HUDEP-2 (cell line): ENCODE data around the gene SEH1L.
"Not testable (repeated sequence)": the region's sequence is repeated elsewhere in the genome, so short reads cannot be mapped to it uniquely, and the experiment has no call there.

Experiments used
- DNase-seq, 76 experiments: peaks; one replicate each; lab custom pipeline; 2025; ENCODE audit not compliant: unreplicated experiment in 76 of 76; lab: John Stamatoyannopoulos, UW

The SEH1L gene, protein sequence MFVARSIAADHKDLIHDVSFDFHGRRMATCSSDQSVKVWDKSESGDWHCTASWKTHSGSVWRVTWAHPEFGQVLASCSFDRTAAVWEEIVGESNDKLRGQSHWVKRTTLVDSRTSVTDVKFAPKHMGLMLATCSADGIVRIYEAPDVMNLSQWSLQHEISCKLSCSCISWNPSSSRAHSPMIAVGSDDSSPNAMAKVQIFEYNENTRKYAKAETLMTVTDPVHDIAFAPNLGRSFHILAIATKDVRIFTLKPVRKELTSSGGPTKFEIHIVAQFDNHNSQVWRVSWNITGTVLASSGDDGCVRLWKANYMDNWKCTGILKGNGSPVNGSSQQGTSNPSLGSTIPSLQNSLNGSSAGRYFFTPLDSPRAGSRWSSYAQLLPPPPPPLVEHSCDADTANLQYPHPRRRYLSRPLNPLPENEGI

DNA sequence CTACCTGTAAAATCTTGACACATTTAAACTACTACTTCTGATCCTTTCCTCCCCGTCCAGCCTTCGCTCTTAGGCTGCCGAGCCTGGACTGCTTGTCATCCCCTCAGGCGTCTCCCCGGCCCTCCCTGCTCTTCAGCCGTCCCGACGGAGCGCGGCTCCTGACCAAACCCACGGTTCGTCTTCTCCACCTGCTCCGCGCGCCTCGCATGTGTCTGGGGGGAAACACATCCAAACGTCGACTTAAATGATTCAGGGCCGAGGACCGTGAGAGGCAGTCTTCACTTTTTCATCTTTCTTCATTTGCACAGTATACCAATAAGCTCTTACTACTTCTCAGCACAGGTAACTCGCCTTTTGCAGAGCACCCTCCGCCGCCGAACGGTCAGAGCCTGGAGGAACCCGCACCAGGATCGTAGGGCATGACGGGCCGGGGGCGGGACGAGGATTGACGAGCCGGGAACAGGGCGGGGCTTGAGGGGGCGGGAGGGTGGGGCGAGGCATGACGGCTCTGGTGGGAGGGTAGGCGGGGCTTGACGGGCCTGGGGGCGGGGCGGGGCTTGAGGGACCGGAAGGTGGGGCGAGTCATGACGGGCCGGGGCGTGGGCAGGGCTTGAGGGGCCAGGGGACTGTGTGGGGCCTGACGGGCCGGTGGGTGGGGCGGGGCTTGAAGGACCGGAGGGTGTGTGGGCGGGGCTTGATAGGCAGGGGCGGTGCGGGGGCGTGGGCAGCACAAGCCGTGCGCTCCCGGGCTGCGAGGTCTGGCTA is at the start of gene SEH1L:
SEH1L (plus strand) TSS at position 727 of the 765 bp plus-strand sequence. CDS start 111 bp downstream, outside the sequence.
- DNase-seq: peak in 75 of 76 experiments; percentile 16 to 100 (median 92)

DNA sequence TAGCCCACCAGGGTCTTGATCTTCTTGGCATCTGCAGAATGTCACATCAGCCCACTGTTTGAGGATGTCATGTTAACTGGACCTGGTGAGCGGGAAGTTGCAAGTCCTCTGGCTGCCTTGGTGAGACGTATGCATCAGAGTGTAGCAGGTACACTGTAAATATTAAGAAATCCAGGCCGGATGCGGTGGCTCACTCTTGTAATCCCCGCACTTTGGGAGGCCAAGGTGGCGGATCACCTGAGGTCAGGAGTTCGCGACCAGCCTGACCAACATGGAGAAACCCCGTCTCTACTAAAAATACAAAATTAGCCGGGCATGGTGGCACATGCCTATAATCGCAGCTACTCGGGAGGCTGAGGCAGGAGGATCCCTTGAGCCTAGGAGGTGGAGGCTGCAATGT is 46.6 kb upstream of the SEH1L start:
- DNase-seq: not testable (repeated sequence)

DNA sequence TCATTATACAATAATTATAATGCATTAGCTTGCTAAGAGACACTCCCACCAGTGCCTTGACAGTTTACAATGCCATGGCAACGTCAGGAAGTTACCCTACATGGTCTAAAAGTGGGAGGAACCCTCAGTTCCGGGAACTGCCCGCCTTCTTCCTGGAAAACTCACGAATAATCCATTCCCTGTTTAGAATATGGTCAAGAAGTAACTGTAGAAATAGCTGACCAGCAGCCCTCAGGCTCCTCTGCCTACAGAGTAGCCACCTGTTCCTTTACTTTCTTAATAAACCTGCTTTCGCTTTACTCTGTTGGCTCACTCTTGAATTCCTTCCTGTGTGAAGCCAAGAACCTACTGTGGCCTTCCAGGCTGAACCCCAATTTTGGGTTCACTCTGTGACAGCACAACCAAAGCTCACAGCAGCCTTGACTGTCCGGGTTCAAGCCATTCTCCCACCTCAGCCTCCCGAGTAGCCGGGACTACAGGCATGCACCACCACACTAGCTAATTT is 43.7 kb upstream of the SEH1L start:
- peak in 67 of 76 experiments; percentile 1 to 86 (median 38) for DNase-seq

DNA sequence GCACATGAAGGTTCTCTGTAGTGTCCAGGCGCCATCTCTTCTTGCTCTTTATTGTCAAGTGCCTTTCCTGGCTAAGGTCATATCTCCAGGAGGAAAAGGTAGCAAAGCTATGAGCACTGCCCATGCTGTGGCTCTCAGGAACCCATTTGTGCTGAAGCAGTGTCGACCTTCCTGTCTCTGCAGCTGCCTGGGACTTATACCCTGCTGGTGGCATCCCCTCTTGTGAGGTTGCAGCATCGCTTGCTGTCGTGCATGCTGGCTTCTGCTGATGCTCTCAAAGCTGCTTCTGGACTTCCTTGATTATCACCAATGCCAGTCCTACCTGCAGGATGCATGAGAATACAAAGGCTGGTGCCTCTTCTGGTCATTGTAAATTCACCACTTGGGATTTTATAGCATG is 41.7 kb upstream of the SEH1L start:
- no peak for DNase-seq

DNA sequence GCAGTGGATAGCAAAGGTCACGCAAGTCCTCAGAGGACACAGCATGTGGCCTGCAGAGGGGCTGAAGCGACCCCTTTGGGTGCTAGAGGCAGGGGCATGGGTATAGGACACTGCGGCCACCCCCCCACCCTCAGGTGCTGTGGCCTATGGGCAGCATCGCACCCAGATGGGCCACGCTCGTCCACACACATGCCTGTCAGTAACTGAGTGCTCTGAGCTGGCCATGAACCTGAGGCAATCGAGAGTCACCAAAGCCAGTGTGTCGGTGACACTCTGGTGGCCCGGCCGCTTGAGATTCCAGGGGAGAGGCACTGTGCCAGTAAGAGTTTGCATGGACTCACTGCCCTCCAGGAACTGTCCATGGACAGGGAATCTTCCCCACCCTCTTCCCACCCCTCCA is 41.0 kb upstream of the SEH1L start:
- no peak for DNase-seq

DNA sequence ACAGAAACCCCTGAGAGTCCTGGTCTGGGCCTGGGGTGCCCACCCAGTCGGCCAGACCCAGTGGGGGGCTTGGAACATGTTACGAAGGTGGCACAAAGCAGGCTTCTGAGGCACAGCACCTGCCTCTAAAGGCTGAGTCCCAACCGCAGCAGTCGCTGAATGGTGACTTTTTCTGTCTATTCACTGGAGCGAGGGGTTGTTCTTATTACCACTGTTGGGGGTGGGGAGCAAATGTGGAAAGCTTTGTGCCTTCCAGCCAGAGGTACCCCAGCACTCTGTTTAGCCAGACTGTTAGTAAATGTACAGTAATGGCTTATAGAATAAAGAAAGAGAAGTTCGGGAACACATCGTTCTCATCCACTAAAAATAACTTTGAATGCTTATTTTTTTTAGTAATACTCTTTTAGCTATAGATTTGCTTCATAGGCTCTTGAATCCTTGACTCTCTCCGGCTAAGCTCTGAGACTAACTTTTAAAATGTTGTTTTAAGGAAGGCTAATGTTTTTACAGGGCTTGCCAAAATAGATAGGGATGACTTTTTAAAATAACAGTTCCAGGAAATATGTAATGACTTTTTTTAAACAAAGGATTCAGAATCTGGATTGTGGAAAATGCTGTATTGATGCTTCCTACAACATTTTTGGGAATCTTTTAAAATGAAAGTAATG is 40.4 kb upstream of the SEH1L start:
- DNase-seq: no peak

DNA sequence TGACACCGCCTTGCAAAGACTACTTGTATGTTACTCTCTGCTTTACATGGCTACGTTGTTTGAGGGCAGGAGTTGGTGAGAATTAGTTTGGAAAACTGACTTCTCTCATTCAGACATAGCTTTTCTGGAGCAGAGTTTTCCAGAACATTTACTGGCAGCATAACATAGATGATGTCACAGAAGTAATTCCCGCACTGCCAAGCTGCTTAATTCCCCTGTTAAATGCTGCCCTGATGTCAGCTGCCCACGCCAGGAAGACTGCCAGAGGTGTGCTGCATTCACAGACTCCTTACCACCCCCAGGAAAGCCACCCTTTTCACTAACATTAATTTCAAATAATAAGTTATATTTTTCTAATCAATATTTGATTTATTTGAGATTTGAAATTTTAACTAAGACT is 39.1 kb upstream of the SEH1L start:
- no peak for DNase-seq

DNA sequence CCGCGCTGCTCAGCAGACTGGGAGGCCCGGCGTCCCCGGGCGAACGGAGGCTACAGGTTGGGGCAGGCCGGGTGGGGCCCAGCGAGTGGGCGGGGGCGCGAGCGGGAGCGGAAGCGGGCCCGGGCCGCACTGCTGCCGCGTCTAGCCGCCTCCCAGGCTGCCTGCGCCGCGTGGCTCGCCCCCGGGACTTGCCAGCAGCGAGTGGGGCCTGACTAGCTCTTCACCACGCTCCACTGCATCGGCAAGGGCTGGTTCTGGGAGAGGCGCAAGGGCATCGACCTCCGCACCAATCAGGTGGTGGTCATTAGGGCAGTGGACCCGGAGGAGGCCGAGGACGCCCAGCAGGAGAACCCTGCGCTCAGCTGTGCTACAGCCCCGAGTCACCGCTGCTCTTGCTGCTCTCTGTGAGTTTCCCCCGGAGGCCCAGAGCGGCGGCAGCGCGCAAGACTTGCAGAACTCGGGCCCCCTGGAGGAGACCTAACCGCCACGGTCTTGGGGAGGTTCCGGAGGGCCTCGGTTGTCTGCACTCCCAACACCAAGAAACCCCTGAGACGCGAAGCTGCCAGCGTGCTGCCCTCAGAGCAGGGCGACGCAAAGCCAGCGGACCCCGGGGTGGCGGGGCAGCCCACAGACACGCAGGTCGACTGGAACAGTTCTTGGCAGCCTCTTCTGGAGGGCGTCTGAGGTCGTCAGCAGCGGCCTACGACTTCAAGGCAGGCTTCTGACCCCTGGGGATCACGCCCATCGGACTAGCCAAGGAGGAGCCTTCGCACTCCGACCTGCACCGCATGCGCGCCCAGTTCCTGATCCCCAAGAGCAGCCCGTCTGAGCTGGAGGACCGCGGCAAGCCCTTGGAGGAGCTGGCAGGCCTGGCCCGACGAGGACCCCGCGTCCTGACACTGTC is 36.5 kb upstream of the SEH1L start:
- no peak for DNase-seq

DNA sequence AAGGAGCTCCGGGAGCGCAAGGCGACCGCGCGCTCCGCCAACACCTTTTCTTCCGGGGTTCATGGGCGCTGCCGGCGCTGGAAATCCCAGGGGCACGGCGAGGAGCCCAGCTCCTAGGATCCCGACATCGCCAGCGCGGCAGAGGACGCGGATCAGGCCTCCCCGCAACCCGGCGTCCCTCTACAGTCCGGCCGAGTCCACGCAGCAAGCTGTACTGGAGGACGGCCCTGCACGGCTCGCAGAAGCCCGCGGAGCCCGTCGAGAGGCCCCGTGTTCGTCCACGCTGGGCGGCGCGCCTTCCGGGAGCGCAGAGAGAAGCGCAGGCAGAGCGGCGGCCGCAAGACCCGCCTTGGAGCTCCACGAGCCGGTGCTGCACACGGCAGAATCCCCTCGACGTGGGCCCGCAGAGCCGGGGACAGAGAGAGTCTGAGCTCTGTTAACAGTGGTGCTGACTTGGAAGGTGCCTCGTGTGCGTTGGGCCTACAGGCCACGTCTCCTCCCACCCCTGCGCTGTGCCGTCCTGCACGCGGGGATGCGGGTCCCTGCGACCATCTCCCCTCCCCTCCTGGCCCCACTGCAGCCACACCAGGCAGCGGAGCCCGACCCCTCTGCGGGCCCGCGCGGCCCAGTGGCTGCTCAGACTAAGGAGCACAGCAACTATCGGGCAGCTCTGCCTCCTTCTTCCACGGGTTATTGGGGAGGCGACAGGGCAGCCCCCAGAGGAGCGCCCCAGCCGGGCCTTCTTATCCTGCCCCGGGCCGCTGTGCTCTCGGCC is 35.7 kb upstream of the SEH1L start:
- no peak for DNase-seq

DNA sequence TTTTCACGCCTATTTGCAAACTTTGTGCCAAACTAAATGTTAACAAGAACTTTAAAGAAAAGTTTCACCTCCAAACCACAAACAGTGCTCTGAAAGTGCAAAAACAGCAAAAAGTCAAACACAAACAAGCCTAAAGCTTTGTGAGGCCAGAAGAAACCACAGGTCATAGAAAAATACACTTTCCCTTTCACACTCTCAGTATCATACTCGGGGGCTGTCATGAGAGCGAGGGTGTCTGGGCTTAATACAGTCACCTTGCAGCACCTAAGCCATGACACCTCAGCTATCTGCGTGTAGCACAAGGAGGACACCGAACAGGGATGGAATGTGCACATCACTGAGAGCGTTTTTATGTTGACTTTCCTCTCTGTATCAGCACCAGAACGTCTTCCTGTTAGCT is 26.6 kb upstream of the SEH1L start:
- no peak for DNase-seq

DNA sequence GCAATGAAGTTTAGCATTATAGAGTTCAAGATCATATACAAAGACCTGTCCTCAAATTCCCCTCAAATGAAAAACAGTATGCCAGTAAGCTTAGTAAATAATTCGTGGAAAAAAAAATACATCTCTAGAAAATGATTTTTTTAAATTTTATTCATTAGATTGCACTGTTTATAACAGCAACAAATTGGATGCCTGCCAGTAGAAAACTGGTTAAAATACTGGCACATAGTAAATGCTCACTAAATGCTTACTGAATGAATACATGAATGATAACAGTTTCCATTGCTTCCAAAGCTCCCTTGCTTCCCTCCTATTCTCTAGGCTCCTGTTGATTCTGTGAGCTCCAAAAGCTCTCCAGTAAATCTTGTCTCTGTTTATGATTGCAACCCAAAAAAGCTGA is 25.5 kb upstream of the SEH1L start:
- DNase-seq: no peak

DNA sequence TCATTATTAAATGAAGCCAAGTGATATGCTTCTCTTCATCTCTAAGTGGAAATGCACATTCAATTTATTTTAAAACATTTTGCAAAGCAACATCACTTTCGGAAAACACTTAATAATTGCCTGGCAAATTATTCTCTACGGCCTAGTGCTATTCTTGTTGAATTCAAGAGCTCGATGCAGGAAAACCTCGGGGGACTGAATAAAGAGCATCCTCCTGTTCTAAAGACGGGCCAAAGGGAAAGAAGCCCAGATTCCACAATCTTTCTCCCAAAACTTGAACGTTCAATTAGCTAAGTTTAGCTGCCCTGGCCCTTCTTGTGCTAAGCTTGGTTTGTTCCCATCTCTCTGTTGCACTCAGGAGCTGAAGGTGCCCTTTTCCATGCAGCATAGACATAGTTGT is 23.2 kb upstream of the SEH1L start:
- DNase-seq: no peak

DNA sequence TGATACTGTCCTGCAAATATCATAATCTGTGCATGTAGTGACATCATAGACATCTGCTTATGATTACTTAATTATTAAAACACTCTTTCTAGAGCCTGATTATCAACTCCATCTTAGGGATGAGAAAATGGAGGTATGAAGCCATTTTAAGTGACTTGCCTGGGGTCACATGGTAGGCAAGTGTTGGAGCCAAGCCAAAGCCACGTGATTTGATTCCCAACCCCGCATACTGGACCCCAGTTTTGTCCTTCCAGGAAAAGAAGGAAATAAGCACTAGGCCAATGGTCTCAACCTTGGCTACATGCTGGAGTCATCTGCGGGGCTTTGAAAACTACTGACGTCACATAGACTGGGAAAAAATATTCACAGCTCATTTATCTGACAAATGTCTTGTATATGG is 19.6 kb upstream of the SEH1L start:
- DNase-seq: no peak

DNA sequence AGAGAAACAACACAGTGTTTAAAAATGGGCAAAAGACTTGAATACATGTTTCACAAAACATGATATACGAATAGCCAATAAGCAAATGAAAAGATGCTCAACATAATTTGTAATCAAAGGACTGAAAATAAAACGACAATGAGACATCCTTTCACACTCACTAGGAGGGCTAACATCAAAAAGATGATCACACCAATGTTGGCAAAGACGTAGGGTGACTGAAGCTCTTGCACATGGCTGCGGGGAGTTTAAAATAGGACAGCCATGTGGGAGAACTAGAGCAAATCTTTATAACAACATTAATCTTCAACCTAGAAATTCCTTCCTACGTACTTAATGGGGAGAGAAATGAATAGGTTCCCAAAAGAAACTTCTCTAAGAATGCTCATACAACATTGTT is 19.2 kb upstream of the SEH1L start:
- no peak for DNase-seq

DNA sequence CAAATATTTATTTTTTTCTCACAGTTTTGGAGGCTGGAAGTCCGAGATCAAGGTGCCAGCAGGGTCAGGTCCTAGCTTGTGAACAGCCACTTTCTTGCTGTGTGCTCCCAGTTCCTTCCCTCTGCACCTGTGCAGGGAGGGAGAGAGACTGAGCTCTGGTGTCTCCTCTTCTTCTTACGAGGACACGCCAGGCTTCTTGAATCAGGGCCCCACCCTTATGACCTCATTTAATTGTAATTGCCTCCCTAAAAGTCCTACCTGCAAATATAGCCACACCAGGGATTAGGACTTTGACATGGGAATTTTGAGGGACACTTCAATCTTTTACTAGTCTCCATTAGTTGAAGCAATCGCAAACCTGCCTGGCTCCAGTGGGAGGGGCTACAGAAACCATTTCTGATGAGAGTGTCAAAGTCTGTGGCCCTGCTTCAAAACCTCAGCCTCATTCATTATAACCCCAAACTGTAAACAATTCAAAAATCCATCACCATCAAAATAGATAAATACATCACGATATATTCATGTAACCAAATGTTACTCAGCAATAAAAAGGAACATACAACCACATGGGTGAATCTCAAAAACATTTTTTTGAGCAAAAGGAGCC is 18.2 kb upstream of the SEH1L start:
- DNase-seq: no peak

DNA sequence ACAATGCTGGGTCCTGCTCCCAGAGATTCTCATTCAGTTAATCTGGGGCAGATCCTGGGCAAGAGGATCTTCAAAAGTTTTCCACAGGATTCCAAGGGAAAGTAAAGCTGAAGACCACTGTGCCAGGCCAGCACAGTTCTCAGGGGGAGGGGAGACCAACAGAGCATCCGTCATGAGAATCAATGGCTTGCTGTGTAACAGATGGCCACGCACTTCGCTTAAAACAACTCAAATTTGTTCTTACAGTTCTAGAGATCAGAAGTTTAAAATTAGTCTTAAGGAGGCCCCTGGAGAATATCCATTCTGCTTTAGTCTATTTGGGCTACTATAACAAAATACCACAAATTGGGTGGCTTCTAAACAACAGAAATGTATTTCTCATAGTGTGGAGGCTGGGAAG is 17.4 kb upstream of the SEH1L start:
- no peak for DNase-seq

DNA sequence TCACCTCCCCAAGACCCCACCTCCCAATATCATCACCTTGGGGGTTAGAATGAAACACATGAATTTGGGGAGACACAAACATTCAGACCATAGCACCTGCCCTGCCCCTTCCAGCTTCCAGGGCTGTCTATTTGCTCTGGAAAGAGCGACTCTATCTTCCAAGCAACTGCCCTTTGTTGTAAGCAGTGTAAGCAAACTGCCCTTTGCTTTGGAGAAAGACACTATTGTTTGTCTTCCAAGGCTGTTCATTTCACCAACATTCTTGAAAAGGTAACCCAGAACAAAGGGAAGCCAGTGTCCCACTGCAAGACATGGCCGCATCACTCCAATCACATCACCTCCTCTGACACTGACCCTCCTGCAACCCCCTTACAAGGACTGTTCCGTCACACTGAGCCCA is 16.9 kb upstream of the SEH1L start:
- DNase-seq: no peak

DNA sequence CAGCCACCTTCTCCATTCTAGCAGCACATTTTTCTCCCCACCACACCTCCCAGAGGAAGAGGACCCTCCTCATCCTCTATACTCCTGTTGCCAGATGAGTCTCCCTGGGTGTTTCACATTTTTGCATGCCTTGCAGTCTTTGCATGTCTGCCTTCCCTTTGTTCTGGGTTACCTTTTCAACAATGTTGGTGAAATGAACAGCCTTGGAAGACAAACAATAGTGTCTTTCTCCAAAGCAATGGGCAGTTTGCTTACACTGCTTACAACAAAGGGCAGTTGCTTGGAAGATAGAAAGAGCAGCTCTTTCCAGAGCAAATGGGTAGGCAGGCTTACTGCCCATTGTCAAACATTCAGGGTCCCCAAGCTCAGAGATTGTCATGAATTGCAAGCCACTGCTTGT is 14.5 kb upstream of the SEH1L start:
- no peak for DNase-seq

DNA sequence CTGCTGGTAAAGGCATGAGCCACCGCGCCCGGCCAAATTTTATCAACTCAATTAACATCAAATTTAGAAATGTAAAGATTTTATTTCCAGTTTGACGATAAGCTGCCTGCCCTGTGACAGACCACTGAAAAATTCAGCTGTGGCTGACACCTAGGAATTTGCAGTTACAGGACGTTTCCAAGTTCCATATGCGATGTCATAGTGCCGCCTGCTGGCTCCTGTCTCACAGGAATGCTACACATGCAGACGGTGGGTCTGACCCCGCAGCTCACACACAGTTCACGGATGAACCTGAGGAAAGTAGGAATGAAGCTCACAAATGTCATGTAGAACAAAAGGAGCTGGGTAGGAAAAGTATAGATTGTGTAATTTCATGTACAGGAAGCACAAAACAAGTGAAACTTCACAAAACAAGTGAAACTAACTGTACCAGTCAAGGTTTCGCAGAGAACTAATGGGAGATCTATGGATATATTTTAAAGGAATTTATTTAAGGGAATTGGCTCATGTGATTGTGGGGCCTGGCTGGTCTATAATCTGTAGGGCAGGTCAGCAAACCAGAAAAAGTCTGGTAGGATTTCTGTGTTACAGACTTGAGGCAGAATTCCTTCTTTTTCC is 13.2 kb upstream of the SEH1L start:
- DNase-seq: peak in 56 of 76 experiments; percentile 1 to 85 (median 33)
